ENCODE results near the gene RAB27B. TPM values are rescaled to one million over a fixed set of nuclear protein-coding genes. Genes with fewer than 3 reads are reported as not detected.
"Not testable (repeated sequence)": the region's sequence is repeated elsewhere in the genome, so short reads cannot be mapped to it uniquely, and the experiment has no call there.

RAB27B gene, protein sequence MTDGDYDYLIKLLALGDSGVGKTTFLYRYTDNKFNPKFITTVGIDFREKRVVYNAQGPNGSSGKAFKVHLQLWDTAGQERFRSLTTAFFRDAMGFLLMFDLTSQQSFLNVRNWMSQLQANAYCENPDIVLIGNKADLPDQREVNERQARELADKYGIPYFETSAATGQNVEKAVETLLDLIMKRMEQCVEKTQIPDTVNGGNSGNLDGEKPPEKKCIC
- 4.9 and 5.4 TPM in 2 replicates for total RNA-seq (2014; rRNA removed; shearing (Covaris generic))

DNA sequence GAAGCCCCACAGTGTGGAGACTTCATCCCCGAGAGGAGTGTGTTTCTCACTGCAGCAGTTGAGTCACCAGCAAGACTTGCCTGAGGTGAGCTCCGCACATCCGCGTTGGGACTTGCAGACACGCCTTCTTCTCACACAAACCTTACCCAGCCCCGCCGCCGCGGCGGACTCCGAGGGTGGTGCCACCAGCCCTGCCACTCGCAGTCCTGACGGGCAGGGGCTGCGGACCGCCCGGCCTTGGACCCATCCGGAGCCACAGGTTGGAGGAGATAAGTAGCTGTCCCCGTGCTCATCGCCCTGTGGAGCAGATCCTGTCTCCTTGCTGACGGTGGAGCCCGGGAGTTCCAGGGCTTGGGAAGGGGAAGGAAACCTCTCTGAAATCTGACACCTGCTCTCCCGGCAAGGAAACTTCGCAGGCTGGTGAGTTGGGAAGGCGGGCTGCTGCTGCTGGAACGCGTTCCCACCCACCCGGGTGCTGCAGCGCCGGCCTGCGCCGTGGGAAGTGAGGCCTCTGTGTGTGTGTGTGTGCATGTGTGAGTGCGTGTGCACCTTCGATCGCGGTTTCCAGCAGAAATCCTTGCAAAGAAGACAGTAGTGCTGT, at the start of gene RAB27B:
RAB27B (plus strand) TSS at position 197 of the 601 bp plus-strand sequence. CDS start 49,109 bp downstream, outside the sequence.
- peak; percentile 79 for DNase-seq (ENCODE audit: low spot score)

DNA sequence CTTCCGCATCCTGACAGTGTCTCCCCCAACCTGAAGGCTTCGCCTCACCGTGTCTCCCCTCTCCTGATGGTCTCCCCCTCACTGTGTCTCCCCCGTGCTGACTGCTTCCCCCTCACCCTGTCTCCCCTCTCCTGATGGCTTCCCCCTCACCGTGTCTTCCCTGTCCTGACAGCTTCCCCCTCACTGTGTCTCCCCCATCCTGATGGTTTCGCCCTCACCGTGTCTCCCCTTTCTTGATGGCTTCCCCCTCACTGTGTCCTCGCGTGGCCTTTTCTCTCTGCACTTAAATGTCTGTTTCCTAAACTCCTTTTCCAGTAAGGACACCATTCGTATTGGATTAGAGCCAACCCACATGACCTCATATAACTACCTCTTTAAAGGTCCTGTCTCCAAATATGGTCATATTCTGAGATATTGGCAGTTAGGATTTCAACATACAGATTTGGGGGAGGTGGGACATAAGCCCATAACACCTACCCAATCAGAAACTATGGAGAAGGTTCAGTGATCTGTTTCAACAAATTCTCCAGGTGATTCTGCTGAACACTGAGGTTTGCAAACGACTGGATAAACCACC, 47.9 kb upstream of the RAB27B start:
- DNase-seq (ENCODE audit: low spot score) = no peak

DNA sequence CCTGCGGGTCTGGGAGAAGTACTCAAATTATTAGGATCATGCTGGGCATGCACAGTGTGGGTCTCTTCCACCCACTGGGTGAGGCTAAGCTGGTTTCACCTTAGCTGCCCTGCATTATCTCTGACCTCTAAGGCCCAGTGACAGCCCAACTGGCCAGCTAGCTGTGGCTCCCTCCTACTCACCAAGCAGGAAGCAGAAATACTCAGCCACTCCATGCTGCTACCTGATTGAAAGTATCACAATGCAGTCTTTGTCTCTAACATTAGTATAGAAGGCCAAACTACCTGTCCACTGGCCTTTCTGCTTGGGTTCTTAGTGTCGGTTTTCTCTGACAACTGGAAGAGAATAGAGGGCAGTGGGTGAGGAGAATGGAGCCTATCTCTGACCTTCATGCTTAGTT, 47.3 kb upstream of the RAB27B start:
- no peak for DNase-seq (ENCODE audit: low spot score)

DNA sequence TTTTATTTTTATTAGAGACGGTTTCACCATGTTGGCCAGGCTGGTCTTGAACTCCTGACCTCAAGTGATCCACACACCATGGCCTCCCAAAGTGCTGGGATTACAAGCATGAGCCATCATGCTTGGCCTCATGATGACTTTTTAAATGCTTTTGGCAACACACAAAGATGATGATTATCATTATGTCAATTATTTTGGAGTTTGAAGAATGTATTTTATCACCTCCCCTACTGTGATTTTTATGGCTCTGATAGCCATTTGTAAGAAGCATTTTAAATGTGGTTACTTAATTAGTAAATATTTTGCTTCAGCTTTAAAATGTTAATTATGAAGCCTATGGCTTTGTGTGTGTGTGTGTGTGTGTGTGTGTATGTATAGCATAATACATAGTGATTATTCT, 45.1 kb upstream of the RAB27B start:
- no peak for DNase-seq (ENCODE audit: low spot score)

DNA sequence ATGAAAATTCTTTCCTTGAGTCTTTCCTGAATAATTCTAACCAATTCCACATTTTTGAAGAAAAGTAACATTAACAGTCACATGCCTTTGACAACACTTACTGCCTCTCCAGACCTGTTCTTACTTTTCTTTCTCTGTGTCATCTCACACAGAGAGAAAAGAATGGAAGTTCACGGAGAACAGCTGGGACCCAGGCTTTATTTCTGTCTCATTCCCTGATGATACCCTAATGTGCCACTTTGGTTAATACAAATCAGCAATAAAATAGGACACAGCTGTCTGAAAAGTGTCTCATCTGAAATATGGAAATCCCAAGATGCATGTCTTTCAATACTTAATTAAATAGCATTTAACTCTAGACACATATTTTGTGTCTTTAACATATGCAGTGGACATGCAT, 42.1 kb upstream of the RAB27B start:
- no peak for DNase-seq (ENCODE audit: low spot score)

DNA sequence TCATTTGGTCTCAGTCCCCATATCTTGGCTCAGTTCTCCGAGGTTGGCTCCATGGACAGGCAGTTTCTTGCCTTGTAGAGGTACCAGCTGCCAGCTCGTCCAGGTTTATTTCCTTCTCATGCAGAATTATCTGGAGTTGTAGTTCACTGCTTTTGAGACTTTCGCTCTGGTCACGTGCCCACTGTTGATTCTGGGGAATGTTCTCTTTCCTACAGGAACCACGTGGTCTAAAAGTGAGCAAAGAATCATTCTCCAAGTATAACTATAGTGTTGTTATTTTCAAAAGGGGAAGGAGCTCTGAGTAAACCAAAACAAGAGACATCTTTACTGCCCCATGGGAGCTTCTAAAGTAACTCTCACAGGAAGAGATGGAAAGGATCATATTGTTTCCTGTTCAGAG, 41.2 kb upstream of the RAB27B start:
- DNase-seq (ENCODE audit: low spot score) = no peak

DNA sequence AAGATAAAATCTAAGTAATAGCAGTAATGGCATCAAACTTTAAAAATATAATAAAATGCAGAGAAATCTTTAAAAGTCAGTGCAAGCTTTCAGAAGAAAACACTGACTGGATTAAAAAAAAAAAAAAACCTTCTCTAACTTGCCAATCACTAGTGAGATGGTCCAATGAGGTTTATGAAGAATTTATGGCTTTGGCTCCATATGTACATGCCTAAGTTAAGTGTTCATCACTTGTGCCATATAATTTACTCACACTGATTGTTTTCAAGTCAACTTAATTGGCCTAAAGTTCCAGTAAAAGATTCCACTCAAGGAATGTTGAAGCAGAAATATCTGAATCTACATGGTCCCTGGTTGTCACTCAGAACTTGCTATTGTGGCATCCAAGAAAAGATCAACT, 40.7 kb upstream of the RAB27B start:
- no peak for DNase-seq (ENCODE audit: low spot score)

DNA sequence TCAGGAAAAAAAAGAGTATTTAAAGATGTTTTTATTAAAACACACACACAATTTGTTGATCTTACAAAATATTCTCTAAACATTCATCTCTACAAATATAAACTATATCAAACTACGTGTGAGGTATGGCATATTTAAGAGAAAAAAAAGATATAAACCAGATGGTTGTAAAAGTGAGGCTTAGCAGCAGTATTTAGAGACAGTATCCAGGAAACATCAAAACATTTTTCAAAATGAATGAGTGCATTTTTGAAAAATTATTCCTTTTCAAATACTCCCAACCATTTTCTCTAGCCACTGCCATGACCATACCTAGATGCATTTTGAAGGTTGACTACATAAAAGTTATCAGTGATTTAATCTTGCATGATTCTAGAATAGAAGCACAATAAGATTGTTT, 38.2 kb upstream of the RAB27B start:
- no peak for DNase-seq (ENCODE audit: low spot score)

DNA sequence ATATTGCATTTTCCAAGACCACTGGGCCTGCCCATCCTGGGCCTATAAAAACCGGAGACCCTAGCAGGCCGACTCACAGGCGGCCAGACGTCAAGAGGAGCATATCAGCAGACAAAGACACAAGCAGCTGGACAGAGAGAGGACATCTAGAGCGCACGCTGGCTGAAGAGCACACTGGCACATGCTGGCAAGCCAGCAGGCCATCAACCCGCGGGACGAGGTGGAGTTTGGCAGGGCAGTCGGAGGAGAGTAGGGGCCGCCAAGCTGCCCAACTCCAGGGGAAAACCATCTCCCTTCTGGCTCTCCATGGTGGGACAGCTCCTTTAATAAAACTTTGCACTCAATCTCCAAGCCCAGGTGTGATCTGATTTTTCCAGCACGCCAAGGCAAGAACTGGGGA, 36.6 kb upstream of the RAB27B start:
- DNase-seq (ENCODE audit: low spot score) = no peak

DNA sequence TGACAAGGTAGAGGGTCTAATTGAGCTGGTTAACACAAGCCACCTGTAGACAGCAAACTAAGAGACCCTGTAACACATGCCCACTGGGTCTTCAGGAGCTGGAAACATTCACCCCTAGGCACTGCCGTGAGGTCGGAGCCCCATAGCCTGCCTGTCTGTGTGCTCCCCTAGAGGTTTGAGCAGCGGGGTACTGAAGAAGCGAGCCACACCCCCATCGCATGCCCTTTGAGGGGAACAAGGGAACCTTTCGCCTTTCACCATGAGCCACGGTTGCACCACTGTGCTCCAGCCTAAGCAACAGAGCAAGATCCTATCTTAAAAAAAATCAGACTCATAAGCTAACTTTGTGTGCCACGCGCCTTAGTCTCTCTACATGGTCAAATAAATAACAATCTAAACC, 36.2 kb upstream of the RAB27B start:
- DNase-seq (ENCODE audit: low spot score) = no peak

DNA sequence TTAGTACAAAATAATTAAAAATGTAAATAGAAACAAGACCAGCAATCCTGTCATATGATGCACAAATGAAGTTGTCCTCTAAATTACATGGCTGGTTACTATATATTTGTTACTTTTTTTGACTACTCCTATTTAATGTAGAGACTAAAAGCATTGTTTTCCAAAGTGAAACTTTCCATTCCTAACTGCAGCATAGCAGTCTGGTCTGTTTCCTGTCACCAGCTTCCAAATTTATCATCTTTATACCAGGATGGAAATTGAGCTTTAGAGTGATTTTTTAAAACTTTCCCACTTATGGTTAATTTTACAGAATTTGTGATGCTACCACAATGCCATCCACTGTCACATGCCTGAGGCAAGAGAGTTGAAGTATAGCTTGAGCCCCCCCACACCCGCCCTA, 33.5 kb upstream of the RAB27B start:
- DNase-seq (ENCODE audit: low spot score) = no peak

DNA sequence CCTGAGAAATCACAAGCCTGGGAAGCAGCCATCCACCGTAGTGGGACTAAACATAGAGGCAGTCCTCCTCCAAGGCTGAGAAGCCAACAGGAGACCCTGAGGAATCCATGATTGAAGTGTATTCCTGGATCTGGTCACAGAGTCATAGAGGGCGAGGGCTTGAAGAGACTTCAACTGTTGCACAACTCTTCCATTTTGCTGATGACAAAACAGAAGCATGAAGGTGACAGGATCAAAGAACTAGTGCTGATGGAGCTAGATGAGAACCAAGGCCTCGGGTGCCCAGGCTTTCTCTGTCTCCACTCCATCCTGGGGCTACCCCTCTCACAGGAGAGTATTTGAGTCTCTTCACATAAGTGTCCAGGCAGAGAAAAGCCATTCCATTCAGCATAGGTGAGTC, 30.1 kb upstream of the RAB27B start:
- DNase-seq (ENCODE audit: low spot score) = no peak

DNA sequence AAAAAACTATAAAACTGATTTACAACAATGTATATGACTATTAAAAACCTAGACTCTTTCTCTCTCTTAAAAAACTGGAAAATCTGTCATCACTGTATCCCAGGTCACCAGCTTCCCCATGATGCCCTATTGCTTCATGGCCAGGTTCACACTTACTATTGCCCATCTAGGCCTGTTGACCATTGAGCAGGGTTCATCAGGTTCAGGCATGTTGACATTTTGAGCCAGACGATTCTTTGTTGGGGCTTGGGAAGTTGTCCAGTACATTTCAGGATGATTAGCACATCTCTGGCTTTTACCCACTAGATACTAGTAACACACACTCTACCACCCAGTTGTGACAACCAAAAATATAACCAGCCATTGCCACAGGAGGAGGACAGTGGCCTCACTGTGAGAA, 26.9 kb upstream of the RAB27B start:
- DNase-seq (ENCODE audit: low spot score) = no peak

DNA sequence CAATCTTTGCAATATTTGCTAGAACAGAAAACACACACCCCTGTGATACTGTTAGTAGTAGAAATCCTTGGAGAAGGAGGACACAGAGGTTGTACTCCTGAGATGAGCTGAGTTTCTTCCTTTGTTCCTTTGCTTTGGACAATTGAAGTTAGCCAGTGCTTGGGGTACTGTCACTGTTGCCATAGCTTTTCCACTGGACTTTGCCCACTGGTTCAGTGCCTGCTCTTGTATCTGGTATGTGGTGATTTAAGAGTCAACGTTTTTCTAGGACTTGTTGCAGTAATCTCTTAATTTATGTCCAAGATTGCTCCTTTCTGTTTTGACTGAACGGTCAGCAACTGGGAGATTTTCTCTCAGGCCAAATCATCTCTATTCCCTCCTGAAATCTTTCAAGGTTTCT, 26.1 kb upstream of the RAB27B start:
- no peak for DNase-seq (ENCODE audit: low spot score)

DNA sequence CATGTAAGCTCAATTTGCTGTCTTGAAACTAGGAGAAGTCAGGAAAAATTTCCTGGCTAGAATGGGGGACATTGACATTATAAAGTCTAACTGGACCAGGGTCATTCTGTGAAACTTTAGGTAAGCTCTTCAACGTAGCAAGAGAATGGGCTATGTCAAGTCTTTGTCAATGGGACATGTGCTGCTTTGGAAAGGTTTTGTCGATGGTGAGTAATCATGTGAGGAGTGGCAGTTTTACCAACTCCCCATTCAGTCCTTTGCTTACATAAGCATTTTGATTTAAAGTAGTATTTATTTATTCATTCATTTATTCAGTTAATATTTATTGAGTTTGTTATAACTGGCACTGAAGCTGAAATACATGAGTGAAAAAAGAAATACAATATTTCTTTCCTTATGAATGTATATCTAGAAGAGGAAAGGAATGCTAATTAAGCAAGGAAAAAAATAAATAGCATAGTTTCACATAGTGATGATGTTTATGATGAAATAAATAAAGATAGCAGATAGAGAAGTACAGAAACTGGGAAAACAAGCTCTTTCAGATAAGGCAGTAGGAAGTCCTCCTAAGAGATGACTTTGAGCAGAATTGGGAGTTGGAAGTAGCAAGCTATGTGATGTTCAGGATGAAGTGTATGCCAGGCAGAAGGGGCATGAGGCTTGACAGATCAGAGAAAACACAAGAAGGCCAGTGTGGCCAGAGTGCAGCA, 25.4 kb upstream of the RAB27B start:
- DNase-seq (ENCODE audit: low spot score) = no peak

DNA sequence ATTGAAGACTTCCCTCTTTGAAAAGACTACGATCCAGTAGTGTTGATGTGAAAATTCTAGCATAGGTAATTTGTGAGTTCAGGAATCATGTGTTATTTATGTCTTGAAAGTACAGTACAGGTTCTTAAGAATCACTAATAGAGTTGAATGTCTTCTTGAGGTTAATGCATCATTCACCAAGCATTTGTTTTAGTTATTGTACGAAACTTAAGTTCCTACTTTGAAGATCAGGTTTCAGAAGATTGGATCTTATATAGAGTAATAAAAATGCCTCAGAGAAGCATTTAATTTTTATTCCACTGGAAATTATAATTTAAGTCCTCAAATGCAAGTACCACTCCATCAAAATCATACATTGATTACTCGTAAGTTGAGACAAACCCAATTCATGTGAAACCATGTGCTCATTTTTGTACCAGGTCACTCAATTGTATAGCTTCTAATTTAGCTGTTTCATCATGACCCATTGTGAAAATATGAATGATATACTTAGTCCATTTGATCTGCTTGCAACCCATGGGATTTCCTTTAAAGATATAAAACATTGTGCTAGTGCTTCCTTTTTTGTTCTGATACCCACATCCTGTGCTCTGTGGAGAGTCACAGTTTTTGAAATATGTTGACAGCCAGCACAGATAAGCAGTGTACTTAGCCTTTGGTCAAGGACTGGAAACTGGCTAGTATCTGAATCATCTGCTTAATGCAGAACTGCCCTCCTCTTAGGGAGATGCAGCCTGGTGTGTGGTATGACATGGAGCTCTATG, 22.5 kb upstream of the RAB27B start:
- no peak for DNase-seq (ENCODE audit: low spot score)

DNA sequence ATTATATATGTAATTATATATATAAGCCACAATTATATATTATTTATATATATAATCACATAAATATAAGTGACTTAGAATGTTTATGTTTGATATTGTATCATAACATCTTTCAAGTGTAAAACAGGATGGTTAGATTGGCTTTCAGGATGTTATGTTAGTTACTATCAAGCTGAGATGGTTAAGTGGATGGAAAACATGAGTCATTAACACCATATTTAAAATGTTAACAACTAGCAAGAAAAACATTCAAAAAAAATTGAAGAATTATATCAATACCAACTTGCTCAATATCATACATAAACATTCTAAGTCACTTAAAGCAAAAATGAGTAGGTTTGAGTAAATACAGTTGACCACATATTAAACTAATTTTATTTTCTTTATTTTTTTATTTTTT, 21.8 kb upstream of the RAB27B start:
- no peak for DNase-seq (ENCODE audit: low spot score)

DNA sequence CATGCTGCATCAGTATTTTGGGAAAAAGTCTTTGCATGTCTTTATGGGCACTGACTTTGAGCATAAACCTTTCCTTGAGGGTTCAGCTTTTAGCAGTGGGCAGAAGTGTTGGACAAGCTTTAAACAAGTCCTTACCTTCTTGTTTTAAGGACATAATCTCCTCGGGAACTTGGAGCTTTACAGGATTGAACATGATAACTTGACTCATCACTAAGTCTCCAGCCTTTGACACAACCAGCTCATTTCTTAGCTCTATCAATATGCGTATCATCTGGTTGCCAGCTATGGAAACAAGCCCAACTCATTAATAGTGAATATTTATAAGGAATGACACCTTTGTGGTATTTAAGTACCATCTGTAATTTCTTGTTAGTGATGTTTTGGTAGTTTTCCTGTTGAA, 21.0 kb upstream of the RAB27B start:
- no peak for DNase-seq (ENCODE audit: low spot score)

DNA sequence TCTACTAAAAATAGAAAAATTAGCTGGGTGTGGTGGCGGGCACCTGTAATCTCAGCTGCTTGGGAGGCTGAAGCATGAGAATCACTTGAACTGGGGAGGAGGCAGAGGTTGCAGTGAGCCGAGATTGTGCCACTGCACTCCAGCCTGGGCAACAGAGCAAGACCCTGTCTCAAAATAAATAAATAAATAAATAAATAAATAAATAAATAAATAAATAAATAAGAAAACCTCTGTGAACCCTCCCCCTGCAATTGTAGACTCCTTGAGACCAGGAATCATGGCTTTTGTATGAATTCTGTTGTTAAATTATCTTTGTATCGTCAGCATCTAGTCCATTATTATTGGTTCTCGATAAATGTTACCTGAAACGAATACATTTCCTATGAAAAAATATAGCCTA, 17.6 kb upstream of the RAB27B start:
- not testable (repeated sequence) for DNase-seq (ENCODE audit: low spot score)

DNA sequence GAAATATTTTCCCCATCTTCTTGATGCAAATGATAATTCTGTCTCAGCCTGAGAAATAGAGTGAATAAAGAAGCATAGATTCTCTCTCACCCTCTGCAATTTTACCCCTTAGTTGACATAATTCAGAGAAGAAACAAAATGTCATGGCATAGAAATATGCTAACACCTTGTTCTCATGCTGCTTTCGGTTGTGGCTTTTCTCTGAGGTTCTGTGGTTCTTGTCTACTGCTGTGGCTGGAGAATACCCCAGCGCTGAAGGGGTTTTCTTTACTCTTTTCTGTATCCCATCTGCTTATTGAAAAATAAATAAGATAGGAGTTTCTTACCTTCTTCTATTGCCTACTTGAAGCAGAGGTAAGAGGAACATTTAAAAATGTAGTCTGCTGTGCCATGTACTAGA, 15.4 kb upstream of the RAB27B start:
- no peak for DNase-seq (ENCODE audit: low spot score)

DNA sequence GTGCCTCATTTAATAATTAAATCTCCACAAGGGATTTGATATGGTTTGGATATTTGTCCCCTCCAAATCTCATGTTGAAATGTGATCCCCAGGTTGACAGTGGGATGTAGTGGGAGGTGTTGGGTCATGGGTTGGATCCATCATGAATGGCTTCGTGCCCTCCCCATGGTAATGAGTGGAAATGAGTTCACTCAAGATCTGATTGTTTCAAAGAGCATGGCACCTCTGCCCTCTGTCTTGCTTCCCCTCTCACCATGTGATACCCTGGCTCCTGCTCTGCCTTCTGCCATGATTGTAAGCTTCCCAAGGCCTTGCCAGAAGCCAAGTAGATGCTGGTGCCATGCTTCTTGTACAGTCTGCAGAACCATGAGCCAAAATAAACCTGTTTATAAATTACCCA, 15.0 kb upstream of the RAB27B start:
- no peak for DNase-seq (ENCODE audit: low spot score)

DNA sequence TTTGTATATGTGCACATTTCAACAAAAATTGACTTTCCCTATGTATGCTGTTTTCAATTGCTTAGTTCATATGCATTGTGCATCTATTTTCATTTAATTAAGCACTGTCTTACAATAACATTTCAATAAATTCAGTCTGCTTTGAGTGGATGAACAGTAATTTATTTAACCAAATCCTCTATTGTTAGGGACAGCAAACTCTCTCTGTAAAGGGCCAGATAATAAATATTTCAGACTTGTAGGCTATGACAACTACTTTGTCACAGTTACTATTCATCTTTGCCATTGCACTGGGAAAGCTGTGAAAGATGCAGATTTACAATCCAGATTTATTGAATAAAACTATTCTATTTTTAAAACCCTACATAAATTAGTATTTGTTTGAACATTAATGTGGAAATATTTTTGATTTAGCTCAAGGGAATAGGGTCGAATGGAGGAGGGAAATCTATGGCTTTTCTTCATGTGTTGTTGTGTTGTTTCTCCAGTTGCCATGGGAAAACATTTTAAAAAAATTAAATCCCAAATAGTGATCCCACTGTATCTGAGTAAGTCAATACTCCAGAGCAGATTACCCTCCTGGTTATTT, 14.2 kb upstream of the RAB27B start:
- no peak for DNase-seq (ENCODE audit: low spot score)

Data from HT-29 (cell line).